ENCODE results near the gene QARS1. TPM values are rescaled to one million over a fixed set of nuclear protein-coding genes. Genes with fewer than 3 reads are reported as not detected.

QARS1 gene
- total RNA-seq, 1 experiment from 2014 or later, result 186 TPM

DNA sequence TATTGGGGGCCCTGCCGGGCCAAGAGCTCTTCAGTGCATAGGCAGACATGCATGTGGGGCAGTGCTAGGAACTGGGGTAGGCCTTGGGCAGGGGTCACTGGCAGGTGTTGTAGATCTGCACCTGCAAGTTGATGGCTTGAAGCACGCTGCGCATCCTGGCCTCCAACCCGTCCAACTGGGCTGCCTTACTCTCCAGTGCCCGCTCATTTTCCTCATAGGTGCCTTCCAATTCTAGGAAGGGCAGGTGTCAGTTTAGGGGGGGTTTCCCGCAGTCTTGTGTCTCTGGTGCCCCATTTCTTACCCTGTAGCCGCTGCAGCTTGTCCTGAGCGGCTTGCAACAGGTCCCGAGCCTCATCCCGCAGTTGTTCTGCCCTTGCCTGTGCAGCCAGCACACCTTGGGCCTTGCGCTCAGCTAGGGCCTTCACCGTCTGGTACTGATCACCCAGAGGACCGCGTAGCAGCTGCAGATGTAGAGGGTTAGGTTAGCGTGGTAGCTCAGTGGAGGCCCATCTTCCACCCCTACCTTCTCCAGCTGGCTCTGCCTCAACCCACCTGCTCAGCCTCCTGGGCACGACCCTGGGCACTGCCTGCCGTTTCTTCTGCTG is 16.7 kb upstream of the QARS1 start:
- no peaks in the 10 kb centered on the region for H3K4me1 ChIP-seq (ENCODE audit: insufficient read depth, low read length, poor library complexity, severe bottlenecking)
- no TSS peak for BruUV-seq (replicated peaks)
- ChIA-PET CTCF (interaction anchor here (0.9 kb wide), 1 partner anchor 27 kb away, joined by 4 read pairs; no protein-coding TSS in a partner anchor), POLR2A (ENCODE audit: low non-redundant PET) (interaction anchor here (0.6 kb wide), 1 partner anchor 12 kb away, joined by 3 read pairs; the partner anchor contains the start of gene LAMB2)
- intact Hi-C loops (cut with micrococcal nuclease; ENCODE audit: unreplicated experiment), result no loop called here
- H3K27ac ChIP-seq (ENCODE audit: low read depth, low read length, poor library complexity, severe bottlenecking), result peak overlapping the region; percentile 87
- no peak for DNase-seq (ENCODE audit: low spot score)
- TF ChIP-seq, protein P1, sequence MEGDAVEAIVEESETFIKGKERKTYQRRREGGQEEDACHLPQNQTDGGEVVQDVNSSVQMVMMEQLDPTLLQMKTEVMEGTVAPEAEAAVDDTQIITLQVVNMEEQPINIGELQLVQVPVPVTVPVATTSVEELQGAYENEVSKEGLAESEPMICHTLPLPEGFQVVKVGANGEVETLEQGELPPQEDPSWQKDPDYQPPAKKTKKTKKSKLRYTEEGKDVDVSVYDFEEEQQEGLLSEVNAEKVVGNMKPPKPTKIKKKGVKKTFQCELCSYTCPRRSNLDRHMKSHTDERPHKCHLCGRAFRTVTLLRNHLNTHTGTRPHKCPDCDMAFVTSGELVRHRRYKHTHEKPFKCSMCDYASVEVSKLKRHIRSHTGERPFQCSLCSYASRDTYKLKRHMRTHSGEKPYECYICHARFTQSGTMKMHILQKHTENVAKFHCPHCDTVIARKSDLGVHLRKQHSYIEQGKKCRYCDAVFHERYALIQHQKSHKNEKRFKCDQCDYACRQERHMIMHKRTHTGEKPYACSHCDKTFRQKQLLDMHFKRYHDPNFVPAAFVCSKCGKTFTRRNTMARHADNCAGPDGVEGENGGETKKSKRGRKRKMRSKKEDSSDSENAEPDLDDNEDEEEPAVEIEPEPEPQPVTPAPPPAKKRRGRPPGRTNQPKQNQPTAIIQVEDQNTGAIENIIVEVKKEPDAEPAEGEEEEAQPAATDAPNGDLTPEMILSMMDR (conservative IDR thresholded peaks at IDR 0.05; ENCODE audit: low read depth, low read length), result no peak
- no peak for TF ChIP-seq EZH2 (IDR thresholded peaks at IDR 0.05; ENCODE audit: borderline replicate concordance, low read depth, low read length, poor library complexity, severe bottlenecking)
- H3K27me3 ChIP-seq (replicated peaks; ENCODE audit: insufficient read depth, low read depth, low read length, poor library complexity), result no peaks in the 10 kb centered on the region
- peaks cover 16% of the 10 kb centered on the region for H3K36me3 ChIP-seq (ENCODE audit: insufficient read depth, low read length, poor library complexity, severe bottlenecking)
- no peaks in the 10 kb centered on the region for H3K9me3 ChIP-seq (ENCODE audit: low read depth, low read length, poor library complexity, severe bottlenecking)
- peak overlapping the region; percentile 84 for H3K4me3 ChIP-seq (ENCODE audit: low read depth, low read length, poor library complexity, severe bottlenecking)

DNA sequence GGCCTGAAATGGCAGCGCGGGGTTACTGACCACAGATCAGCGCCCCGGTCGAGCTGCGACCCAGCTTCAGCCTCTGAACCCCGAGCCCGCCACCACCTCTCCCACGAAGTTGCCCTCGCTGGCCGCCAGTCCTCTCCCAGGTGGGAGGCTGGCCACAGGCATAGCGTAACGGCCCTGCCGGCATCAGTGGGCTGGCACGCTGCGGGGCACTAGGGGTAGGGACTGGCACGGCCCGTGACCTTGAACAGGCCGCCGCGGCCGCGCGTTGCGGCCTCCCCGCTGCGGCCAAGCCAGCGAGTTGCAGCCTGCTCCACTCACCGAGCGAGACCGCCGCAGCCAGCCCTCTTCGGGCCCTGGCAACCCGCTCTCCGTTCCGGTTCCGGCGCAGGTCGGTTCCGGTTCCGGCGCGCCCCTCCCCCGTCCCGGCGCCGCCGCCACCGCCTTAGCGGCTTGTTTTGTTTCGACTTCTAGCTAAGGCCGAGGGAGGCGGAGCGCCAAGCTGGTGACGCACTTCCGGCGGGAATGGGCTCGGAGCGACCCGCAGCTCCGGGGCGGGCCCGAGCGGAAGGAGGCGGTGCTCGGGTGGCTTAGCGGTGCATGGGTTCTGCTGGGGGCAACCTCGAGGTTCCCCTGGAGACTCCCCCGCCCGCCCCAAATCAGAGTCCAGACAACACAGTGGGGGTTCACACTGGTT is 16.0 kb upstream of the QARS1 start, which contains the start of gene USP19:
TSS of gene USP19 (minus strand) at position 386 of the 694 bp plus-strand sequence. CDS start 1,678 bp downstream, outside the sequence.
- Histone ChIP-seq H3K27me3 (replicated peaks; ENCODE audit: insufficient read depth, low read depth, low read length, poor library complexity) (no peaks in the 10 kb centered on the region), H3K36me3 (ENCODE audit: insufficient read depth, low read length, poor library complexity, severe bottlenecking) (peaks cover 19% of the 10 kb centered on the region), H3K4me3 (ENCODE audit: low read depth, low read length, poor library complexity, severe bottlenecking) (peak within 1 kb of the TSS; percentile 84), H3K27ac (ENCODE audit: low read depth, low read length, poor library complexity, severe bottlenecking) (peak within 1 kb of the TSS; percentile 87), H3K9me3 (ENCODE audit: low read depth, low read length, poor library complexity, severe bottlenecking) (no peaks in the 10 kb centered on the region), H3K4me1 (ENCODE audit: insufficient read depth, low read length, poor library complexity, severe bottlenecking) (no peaks in the 10 kb centered on the region)
- no peak for TF ChIP-seq EZH2 (IDR thresholded peaks at IDR 0.05; ENCODE audit: borderline replicate concordance, low read depth, low read length, poor library complexity, severe bottlenecking)
- BruUV-seq (replicated peaks), result no TSS peak
- DNase-seq (ENCODE audit: low spot score), result peak; percentile 88
- CTCF ChIA-PET, result interaction anchor here (0.9 kb wide), 1 partner anchor 26 kb away, joined by 4 read pairs; no protein-coding TSS in a partner anchor
- intact Hi-C loops (cut with micrococcal nuclease; ENCODE audit: unreplicated experiment), result no loop called here
- POLR2A ChIA-PET (ENCODE audit: low non-redundant PET), result interaction anchor here (0.6 kb wide), 1 partner anchor 12 kb away, joined by 3 read pairs; the partner anchor contains the start of gene LAMB2

DNA sequence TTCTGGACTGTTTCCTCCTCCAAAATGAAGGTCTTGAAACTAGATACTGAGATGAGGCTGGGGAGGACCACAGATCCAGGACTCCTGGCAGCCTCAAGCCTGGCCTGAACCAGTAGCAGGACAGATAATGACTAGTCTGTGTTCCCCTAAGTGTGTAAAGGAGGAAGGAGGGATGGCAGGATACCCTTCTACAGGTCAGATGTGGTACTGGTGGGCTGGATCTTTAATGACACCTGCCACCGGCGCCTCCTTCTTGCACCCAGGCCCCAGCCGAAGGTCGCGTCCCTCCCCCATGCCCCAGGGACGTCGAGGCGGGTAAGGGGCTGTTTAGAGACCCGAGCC is 15.5 kb upstream of the QARS1 start:
- no peak for DNase-seq (ENCODE audit: low spot score)
- Histone ChIP-seq H3K9me3 (ENCODE audit: low read depth, low read length, poor library complexity, severe bottlenecking) (no peaks in the 10 kb centered on the region), H3K4me3 (ENCODE audit: low read depth, low read length, poor library complexity, severe bottlenecking) (peak overlapping the region; percentile 84), H3K4me1 (ENCODE audit: insufficient read depth, low read length, poor library complexity, severe bottlenecking) (no peaks in the 10 kb centered on the region), H3K27me3 (replicated peaks; ENCODE audit: insufficient read depth, low read depth, low read length, poor library complexity) (no peaks in the 10 kb centered on the region), H3K27ac (ENCODE audit: low read depth, low read length, poor library complexity, severe bottlenecking) (peak overlapping the region; percentile 87), H3K36me3 (ENCODE audit: insufficient read depth, low read length, poor library complexity, severe bottlenecking) (peaks cover 24% of the 10 kb centered on the region)
- POLR2A ChIA-PET (ENCODE audit: low non-redundant PET), result interaction anchor here (0.6 kb wide), 1 partner anchor 204 kb away, joined by 3 read pairs; no protein-coding TSS in a partner anchor
- intact Hi-C loops (cut with micrococcal nuclease; ENCODE audit: unreplicated experiment), result no loop called here
- CTCF ChIA-PET, result no interaction called here
- no TSS peak for BruUV-seq (replicated peaks)
- TF ChIP-seq, protein P1 (conservative IDR thresholded peaks at IDR 0.05; ENCODE audit: low read depth, low read length), result no peak
- no peak for TF ChIP-seq EZH2 (IDR thresholded peaks at IDR 0.05; ENCODE audit: borderline replicate concordance, low read depth, low read length, poor library complexity, severe bottlenecking)

All from A673 (cell line).